22Rv1 (cell line): ENCODE measurements around the gene THOC6.

Experiments used
- ZFX ChIP-seq: fragments of 450-650 bp; IDR thresholded peaks from 2 replicates; pipeline ENCODE4 v1.6.1; 2017; ENCODE audit warnings: antibody characterized with exemption, borderline replicate concordance
- TF ChIP-seq, protein P1 (sequence below): fragments of 450-650 bp; IDR thresholded peaks from 2 replicates; pipeline ENCODE4 v1.5.1; 2017; ENCODE audit warnings: mild to moderate bottlenecking

DNA sequence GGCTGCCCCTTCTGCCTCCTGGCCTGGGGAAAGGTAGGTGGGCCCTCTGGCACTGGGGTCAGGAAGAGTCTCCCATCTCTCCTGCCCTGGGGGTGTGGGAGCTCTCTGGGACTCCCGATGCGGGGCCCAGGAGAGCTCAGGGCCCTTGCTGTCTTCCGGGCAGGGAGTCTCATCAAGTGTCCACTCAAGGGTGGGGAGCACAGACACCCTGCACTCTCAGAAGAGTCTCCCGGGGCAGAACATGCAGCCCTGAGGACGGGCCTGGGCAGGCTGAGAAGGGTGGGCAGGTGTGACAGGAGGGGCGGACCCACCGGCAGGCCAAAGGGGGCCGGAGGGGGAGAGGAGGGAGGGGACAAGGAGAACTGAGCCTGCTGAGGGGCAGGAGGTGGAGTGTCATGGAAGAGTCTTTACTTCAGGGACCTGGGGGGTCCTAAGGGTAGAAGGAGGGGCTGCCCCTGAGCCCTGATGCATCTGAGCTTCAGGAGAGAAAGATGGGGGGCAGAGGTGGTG lies 35.2 kb upstream of the THOC6 start:
- TF ChIP-seq, protein P1, sequence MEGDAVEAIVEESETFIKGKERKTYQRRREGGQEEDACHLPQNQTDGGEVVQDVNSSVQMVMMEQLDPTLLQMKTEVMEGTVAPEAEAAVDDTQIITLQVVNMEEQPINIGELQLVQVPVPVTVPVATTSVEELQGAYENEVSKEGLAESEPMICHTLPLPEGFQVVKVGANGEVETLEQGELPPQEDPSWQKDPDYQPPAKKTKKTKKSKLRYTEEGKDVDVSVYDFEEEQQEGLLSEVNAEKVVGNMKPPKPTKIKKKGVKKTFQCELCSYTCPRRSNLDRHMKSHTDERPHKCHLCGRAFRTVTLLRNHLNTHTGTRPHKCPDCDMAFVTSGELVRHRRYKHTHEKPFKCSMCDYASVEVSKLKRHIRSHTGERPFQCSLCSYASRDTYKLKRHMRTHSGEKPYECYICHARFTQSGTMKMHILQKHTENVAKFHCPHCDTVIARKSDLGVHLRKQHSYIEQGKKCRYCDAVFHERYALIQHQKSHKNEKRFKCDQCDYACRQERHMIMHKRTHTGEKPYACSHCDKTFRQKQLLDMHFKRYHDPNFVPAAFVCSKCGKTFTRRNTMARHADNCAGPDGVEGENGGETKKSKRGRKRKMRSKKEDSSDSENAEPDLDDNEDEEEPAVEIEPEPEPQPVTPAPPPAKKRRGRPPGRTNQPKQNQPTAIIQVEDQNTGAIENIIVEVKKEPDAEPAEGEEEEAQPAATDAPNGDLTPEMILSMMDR: no peak
- no peak for TF ChIP-seq ZFX
